ENCODE results near the gene OR2G3.

- TF ChIP-seq CTCF (IDR thresholded peaks at IDR 0.05) (no peak), POLR2AphosphoS5 (IDR thresholded peaks at IDR 0.05) (no peak)
These were observed 43.2 kb upstream of the OR2G3 start for GRCh38 chr1:247562198-247562597.

Measured in breast epithelium (tissue), 3 donors.